Mucosa of descending colon (tissue), 3 donors: ENCODE results near the gene TALDO1. TPM values are rescaled to one million over a fixed set of nuclear protein-coding genes. Genes with fewer than 3 reads are reported as not detected.

Experiments
- ATAC-seq: fragments of 200-7000 bp; cut with Tn5 transposase; one replicate; pipeline ENCODE4 v1.9.1; 2020; ENCODE audit warnings: mild to moderate bottlenecking, moderate library complexity
- DNase-seq, 3 donors: peaks; one replicate each; pipeline ENCODE4 v3.0.0-alpha.2; 2020
- H3K36me3 ChIP-seq: fragments of 200-600 bp; one replicate; pipeline ENCODE4 v1.8.0; 2021; ENCODE audit warnings: low read depth, mild to moderate bottlenecking
- H3K4me1 ChIP-seq: fragments of 200-600 bp; one replicate; pipeline ENCODE4 v1.8.0; 2021; ENCODE audit warnings: low read depth, mild to moderate bottlenecking
- H3K4me3 ChIP-seq: fragments of 200-600 bp; one replicate; pipeline ENCODE4 v1.8.0; 2021; ENCODE audit warnings: mild to moderate bottlenecking
- H3K9me3 ChIP-seq: fragments of 200-600 bp; one replicate; pipeline ENCODE4 v1.8.0; 2021; ENCODE audit warnings: mild to moderate bottlenecking
- intact Hi-C, 2 donors: fragments of 100-400 bp; cut with DNase I in 1 of 2; cut with micrococcal nuclease in 1 of 2; formaldehyde crosslinking; loops; one replicate each; pipeline versions ENCODE4 v1.11.0 to v1.11.1; 2022; cut with DNase I, micrococcal nuclease
- total RNA-seq, 3 donors: library from RNA; stranded (reverse); fragmentation: NEBNext Ultra II Directional in 2 of 3; extraction: Animal tissue kit (Norgen Biotek cat#: 25700) in 2 of 3; gene quantifications; one replicate each; pipeline versions ENCODE4 v1.2.1 to v1.2.4, GENCODE V29; 2021 to 2023
- TF ChIP-seq, protein P1 (sequence below): fragments of 200-600 bp; IDR thresholded peaks from one replicate; pipeline ENCODE4 v1.8.0; 2022; ENCODE audit warnings: antibody characterized with exemption, mild to moderate bottlenecking
- donor health status: DM: no; HTN: no; CAD: no; lungs with moderate emphysema.
- donor health status: DM: no; HTN: no; CAD: no.
- donor health status: DM: no; HTN: yes; CAD: no.

TALDO1 gene
- total RNA-seq, 3 donors from 2014 or later: 101 to 158 (median 128) TPM

- no peaks in the 10 kb centered on the region for H3K36me3 ChIP-seq
- no peaks in the 10 kb centered on the region for H3K9me3 ChIP-seq
- H3K4me1 ChIP-seq: peaks cover 53% of the 10 kb centered on the region
- intact Hi-C loops: no loop called here
- DNase-seq (peak in 2 of 3 donors; percentile 13 to 45), ATAC-seq (no peak)
- TF ChIP-seq, protein P1, sequence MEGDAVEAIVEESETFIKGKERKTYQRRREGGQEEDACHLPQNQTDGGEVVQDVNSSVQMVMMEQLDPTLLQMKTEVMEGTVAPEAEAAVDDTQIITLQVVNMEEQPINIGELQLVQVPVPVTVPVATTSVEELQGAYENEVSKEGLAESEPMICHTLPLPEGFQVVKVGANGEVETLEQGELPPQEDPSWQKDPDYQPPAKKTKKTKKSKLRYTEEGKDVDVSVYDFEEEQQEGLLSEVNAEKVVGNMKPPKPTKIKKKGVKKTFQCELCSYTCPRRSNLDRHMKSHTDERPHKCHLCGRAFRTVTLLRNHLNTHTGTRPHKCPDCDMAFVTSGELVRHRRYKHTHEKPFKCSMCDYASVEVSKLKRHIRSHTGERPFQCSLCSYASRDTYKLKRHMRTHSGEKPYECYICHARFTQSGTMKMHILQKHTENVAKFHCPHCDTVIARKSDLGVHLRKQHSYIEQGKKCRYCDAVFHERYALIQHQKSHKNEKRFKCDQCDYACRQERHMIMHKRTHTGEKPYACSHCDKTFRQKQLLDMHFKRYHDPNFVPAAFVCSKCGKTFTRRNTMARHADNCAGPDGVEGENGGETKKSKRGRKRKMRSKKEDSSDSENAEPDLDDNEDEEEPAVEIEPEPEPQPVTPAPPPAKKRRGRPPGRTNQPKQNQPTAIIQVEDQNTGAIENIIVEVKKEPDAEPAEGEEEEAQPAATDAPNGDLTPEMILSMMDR: no peak
- no peak overlapping the region for H3K4me3 ChIP-seq
These were observed 37.9 kb upstream of the TALDO1 start for GRCh38 chr11:709109-709997.

GRCh38 chr11:714436-714835, 32.8 kb upstream of the TALDO1 start:
- DNase-seq (no peak), ATAC-seq (no peak)
- Histone ChIP-seq H3K4me1 (peaks cover 25% of the 10 kb centered on the region), H3K9me3 (no peaks in the 10 kb centered on the region), H3K36me3 (no peaks in the 10 kb centered on the region), H3K4me3 (no peak overlapping the region)
- TF ChIP-seq, protein P1: no peak
- intact Hi-C loops: no loop called here

DNA sequence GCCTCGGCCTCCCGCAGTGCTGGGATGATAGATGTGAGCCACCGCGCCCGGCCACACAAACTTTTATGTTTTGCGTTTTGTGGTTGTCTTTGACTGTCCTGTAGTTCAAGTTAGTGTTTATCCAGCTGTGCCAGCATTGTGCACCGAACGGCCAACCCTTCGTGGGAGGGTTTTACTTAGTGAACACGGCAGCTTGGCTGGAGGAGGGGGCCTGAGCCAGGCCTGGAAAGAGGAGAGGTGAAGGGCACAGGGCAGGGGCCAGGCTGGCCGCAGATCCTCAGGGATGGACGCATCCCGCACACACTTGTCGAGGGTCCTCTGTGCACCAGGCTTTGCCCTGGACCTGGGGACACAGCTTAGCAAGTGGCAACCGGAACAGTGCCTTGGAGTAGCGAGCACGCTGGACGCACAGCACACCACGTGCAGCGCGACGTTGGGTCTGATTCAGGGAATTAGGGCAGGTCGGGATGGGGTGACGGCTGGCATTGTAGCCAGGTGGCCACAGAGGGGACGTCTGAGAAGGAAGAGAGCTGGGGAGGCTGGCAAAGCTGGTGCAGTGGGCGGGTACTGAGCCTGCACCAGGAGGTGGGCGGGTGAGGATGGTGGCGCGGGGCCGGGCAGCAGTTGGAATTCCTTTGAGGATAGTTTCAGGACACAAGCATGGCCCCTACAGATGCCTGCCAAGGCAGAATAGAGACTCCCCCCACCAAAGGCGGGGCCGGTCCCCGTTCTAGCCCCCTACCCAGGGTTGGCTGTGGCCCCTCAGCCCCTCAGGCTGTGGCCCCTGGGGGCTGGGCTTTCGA, 27.8 kb upstream of the TALDO1 start:
- TF ChIP-seq, protein P1: no peak

GRCh38 chr11:720017-720641, 27.1 kb upstream of the TALDO1 start:
- H3K4me1 ChIP-seq: peaks cover 14% of the 10 kb centered on the region
- intact Hi-C loops: loop anchor here (10.0 kb wide), 2 partner anchors 55 to 165 kb away; no protein-coding TSS in a partner anchor
- H3K9me3 ChIP-seq: no peaks in the 10 kb centered on the region
- H3K4me3 ChIP-seq: no peak overlapping the region
- DNase-seq (no peak), ATAC-seq (no peak)
- TF ChIP-seq, protein P1: no peak
- H3K36me3 ChIP-seq: no peaks in the 10 kb centered on the region

More for the DNA sequence above, 27.8 kb upstream of the TALDO1 start:
- intact Hi-C loops: loop anchor here (10.0 kb wide), 2 partner anchors 55 to 165 kb away; no protein-coding TSS in a partner anchor
- no peaks in the 10 kb centered on the region for H3K36me3 ChIP-seq
- H3K9me3 ChIP-seq: no peaks in the 10 kb centered on the region
- DNase-seq (peak; percentile 24 to 56 (median 34)), ATAC-seq (no peak)
- H3K4me1 ChIP-seq: peaks cover 14% of the 10 kb centered on the region
- no peak overlapping the region for H3K4me3 ChIP-seq

DNA sequence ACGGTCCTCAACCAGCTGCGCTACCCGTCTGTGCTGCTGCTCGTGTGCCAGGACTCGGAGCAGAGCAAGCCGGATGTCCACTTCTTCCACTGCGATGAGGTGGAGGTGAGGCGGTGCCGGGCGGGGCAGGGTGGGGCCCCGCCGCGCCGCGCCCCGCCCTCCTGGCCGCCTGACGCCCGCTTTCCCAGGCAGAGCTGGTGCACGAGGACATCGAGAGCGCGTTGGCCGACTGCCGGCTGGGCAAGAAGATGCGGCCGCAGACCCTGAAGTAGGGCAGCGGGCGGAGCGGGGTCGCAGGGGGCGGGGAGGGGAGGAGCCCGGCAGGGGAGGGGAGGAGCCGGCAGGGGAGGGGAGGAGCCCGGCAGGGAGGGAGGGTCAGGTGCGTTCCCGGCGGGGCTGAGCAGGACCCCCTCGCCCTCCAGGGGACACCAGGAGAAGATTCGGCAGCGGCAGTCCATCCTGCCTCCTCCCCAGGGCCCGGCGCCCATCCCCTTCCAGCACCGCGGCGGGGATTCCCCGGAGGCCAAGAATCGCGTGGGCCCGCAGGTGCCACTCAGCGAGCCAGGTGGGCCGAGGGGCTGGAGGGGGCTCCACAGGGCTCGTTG, 26.5 kb upstream of the TALDO1 start:
- intact Hi-C loops: loop anchor here (10.0 kb wide), 2 partner anchors 56 to 166 kb away; no protein-coding TSS in a partner anchor
- peaks cover 20% of the 10 kb centered on the region for H3K4me1 ChIP-seq
- H3K9me3 ChIP-seq: no peaks in the 10 kb centered on the region
- no peaks in the 10 kb centered on the region for H3K36me3 ChIP-seq
- DNase-seq (peak; percentile 84 to 87 (median 86)), ATAC-seq (peak; percentile 91)
- H3K4me3 ChIP-seq: no peak overlapping the region
- TF ChIP-seq, protein P1: no peak
